Measurements from ENCODE around the gene ASCL5. TPM values are rescaled to one million over a fixed set of nuclear protein-coding genes. Genes with fewer than 3 reads are reported as not detected.

ASCL5 gene
- total and polyA plus RNA-seq, 9 of the 15 experiments (the other 6 are each of a cell fraction or from before 2014, with no cell fraction given) = 0.09 TPM; not detected in 8

- intact Hi-C loops (cut with micrococcal nuclease) = no loop called here
- ChIA-PET CTCF (ENCODE audit: low intra/inter-chr PET ratio) (no interaction called here), POLR2A (interaction anchor here (0.6 to 2.3 kb wide), 8 partner anchors 9 to 211 kb away, joined by 3 to 6 read pairs (median 3); partner anchors contain the start of gene TMEM9)
- Histone ChIP-seq H3K36me3 (ENCODE audit: control insufficient read depth, insufficient read depth, low read length) (peaks cover 62% of the 10 kb centered on the region; the same call in 2 of the 3 replicates), H3K9me1 (ENCODE audit: control insufficient read depth, insufficient read depth, low read length) (no peaks in the 10 kb centered on the region), H3K27me3 (ENCODE audit: control insufficient read depth in 2 of 2, insufficient read depth in 2 of 2, low read length in 2 of 2) (no peaks in the 10 kb centered on the region), H3K4me3 (no peak overlapping the region), H3K79me2 (ENCODE audit: control insufficient read depth, insufficient read depth, low read length) (no peaks in the 10 kb centered on the region), H3K4me2 (ENCODE audit: insufficient read depth, low read length) (no peak overlapping the region), H3K27ac (ENCODE audit: extremely low read depth, low read depth, low read length) (no peak overlapping the region), H2AFZ (ENCODE audit: low read depth, low read length) (no peak overlapping the region), H3K4me1 (replicated peaks in 1 of 2; ENCODE audit: control insufficient read depth in 2 of 2, insufficient read depth in 2 of 2, low read length in 2 of 2) (no peaks in the 10 kb centered on the region), H3K9me3 (replicated peaks; ENCODE audit: control insufficient read depth, insufficient read depth, low read depth, low read length) (no peaks in the 10 kb centered on the region), H4K20me1 (replicated peaks; ENCODE audit: control insufficient read depth, insufficient read depth, low read length) (peaks cover 18% of the 10 kb centered on the region), H3K9ac (ENCODE audit: insufficient read depth in 1 of 2, low read depth in 2 of 2, low read length in 2 of 2) (peak overlapping the region in 1 of 2 experiments; percentile 33; a peak in 1 of 4 replicates)
- DNase-seq (ENCODE audit: extremely low read depth in 1 of 4, low spot score in 3 of 4) = no peak
- no peak for FAIRE-seq
- no TSS peak for BruUV-seq (replicated peaks)
- no peak for ATAC-seq
- 73% methylated on average over 8 of the region's 8 CpGs for WGBS (ENCODE audit: insufficient coverage, low coverage, missing lambda C conversion rate)
- no peak for TF ChIP-seq ARHGAP35 (IDR thresholded peaks at IDR 0.05; ENCODE audit: partially characterized antibody)
- TF ChIP-seq TCF3 (CRISPR knock-in tag; IDR thresholded peaks at IDR 0.05) = no peak
- TF ChIP-seq ELF4 (CRISPR knock-in tag; IDR thresholded peaks at IDR 0.05) = no peak
- no peak for TF ChIP-seq ZNF512 (tag; IDR thresholded peaks at IDR 0.05)
- no peak for TF ChIP-seq FOSL1 (tag; conservative IDR thresholded peaks at IDR 0.05)
- no peak for TF ChIP-seq ZNF445 (CRISPR knock-in tag; IDR thresholded peaks at IDR 0.05; ENCODE audit: low read depth)
- in situ Hi-C loops (cut with MboI) = no loop called here
These were observed 9.5 kb upstream of the ASCL5 start for GRCh38 chr1:201136355-201137023.

Data from K562 (cell line).